ENCODE measurements around the gene SMIM29. TPM values are rescaled to one million over a fixed set of nuclear protein-coding genes. Genes with fewer than 3 reads are reported as not detected.

Gene SMIM29
- total RNA-seq, 1 donor from 2014 or later: 13.9 TPM

DNA sequence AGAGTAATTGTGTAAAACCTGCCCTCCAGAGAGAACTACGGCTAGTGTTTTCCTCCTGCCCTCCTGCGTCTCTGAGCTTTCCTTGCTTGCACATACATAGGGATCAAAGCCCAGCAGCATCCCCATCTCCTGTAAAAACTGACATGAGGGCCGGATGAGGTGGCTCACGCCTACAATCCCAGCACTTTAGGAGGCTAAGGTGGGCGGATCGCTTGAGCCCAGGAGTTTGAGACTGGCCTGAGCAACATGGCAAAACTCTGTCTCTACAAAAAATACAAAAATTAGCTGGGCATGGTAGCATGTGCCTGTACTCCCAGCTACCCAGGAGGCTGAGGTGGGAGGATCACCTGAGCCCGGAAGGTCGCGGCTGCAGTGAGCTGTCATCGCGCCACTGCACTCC lies 40.3 kb upstream of the SMIM29 start:
- no peak overlapping the region for H3K4me3 ChIP-seq (ENCODE audit: insufficient read depth, low read depth, low read length)
- TF ChIP-seq, protein P1, sequence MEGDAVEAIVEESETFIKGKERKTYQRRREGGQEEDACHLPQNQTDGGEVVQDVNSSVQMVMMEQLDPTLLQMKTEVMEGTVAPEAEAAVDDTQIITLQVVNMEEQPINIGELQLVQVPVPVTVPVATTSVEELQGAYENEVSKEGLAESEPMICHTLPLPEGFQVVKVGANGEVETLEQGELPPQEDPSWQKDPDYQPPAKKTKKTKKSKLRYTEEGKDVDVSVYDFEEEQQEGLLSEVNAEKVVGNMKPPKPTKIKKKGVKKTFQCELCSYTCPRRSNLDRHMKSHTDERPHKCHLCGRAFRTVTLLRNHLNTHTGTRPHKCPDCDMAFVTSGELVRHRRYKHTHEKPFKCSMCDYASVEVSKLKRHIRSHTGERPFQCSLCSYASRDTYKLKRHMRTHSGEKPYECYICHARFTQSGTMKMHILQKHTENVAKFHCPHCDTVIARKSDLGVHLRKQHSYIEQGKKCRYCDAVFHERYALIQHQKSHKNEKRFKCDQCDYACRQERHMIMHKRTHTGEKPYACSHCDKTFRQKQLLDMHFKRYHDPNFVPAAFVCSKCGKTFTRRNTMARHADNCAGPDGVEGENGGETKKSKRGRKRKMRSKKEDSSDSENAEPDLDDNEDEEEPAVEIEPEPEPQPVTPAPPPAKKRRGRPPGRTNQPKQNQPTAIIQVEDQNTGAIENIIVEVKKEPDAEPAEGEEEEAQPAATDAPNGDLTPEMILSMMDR (IDR thresholded peaks at IDR 0.05; ENCODE audit: insufficient read depth, low read depth, low read length): no peak
- TF ChIP-seq EZH2 (IDR thresholded peaks at IDR 0.05; ENCODE audit: insufficient read depth, low read length): no peak
- H3K36me3 ChIP-seq (ENCODE audit: insufficient read depth, low read length): peaks cover 14% of the 10 kb centered on the region
- Mint-ChIP-seq H3K36me3 (ENCODE audit: low read depth, unreplicated experiment) (peaks cover 17% of the 10 kb centered on the region), H3K9me3 (ENCODE audit: unreplicated experiment) (no peaks in the 10 kb centered on the region), H3K27me3 (ENCODE audit: low read depth, unreplicated experiment) (no peaks in the 10 kb centered on the region), H3K4me1 (ENCODE audit: low read depth, unreplicated experiment) (peaks cover 16% of the 10 kb centered on the region), H3K27ac (ENCODE audit: unreplicated experiment) (no peak overlapping the region), H3K4me3 (ENCODE audit: unreplicated experiment) (no peak overlapping the region)
- DNase-seq (ENCODE audit: low read depth) (no peak), FAIRE-seq (no peak)
- H3K9ac ChIP-seq (ENCODE audit: low read length): no peak overlapping the region
- no peaks in the 10 kb centered on the region for H3K79me2 ChIP-seq (ENCODE audit: insufficient read depth, low read length)
- no peak overlapping the region for H3K27ac ChIP-seq (ENCODE audit: low read depth, low read length)
- no peaks in the 10 kb centered on the region for H3K9me3 ChIP-seq (ENCODE audit: insufficient read depth, low read depth, low read length)
- H3K4me1 ChIP-seq (ENCODE audit: insufficient read depth, low read length): no peaks in the 10 kb centered on the region
- H3K4me2 ChIP-seq (ENCODE audit: low read length): no peak overlapping the region
- H2AFZ ChIP-seq (ENCODE audit: low read depth, low read length): no peak overlapping the region
- H4K20me1 ChIP-seq (ENCODE audit: insufficient read depth, low read length): peaks cover 2% of the 10 kb centered on the region
- H3K27me3 ChIP-seq (ENCODE audit: insufficient read depth, low read length): no peaks in the 10 kb centered on the region

DNA sequence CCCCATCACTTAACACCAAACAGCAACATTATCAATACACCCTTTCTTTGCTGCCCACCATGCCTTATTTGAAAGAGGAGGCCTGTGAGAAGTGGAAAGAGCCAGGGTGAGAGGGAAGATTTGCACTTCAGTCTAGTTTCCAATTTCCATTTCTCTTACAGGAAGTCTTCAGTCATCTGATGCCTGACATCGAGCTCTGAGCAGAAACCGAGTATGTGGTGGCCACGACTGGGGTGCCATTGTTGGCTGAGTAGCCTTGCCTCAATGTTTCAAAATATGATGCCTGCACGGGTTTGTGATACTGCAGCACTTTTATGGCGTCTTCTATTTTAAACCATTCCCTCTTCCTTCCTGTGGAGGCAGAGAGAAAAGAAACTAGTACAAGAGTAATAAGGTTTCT lies 39.8 kb upstream of the SMIM29 start:
- H3K79me2 ChIP-seq (ENCODE audit: insufficient read depth, low read length): no peaks in the 10 kb centered on the region
- no peak overlapping the region for H3K4me3 Mint-ChIP-seq (ENCODE audit: unreplicated experiment)
- no peak overlapping the region for H3K27ac ChIP-seq (ENCODE audit: low read depth, low read length)
- no peak overlapping the region for H3K4me2 ChIP-seq (ENCODE audit: low read length)
- H3K27me3 Mint-ChIP-seq (ENCODE audit: low read depth, unreplicated experiment): no peaks in the 10 kb centered on the region
- H3K36me3 ChIP-seq (ENCODE audit: insufficient read depth, low read length): peaks cover 14% of the 10 kb centered on the region
- no peak overlapping the region for H3K27ac Mint-ChIP-seq (ENCODE audit: unreplicated experiment)
- no peaks in the 10 kb centered on the region for H3K9me3 Mint-ChIP-seq (ENCODE audit: unreplicated experiment)
- H3K4me1 ChIP-seq (ENCODE audit: insufficient read depth, low read length): no peaks in the 10 kb centered on the region
- H3K9ac ChIP-seq (ENCODE audit: low read length): no peak overlapping the region
- peaks cover 2% of the 10 kb centered on the region for H4K20me1 ChIP-seq (ENCODE audit: insufficient read depth, low read length)
- FAIRE-seq (no peak), DNase-seq (ENCODE audit: low read depth) (no peak)
- H3K4me3 ChIP-seq (ENCODE audit: insufficient read depth, low read depth, low read length): no peak overlapping the region
- H3K36me3 Mint-ChIP-seq (ENCODE audit: low read depth, unreplicated experiment): peaks cover 17% of the 10 kb centered on the region
- no peaks in the 10 kb centered on the region for H3K27me3 ChIP-seq (ENCODE audit: insufficient read depth, low read length)
- no peak overlapping the region for H2AFZ ChIP-seq (ENCODE audit: low read depth, low read length)
- TF ChIP-seq, protein P1 (IDR thresholded peaks at IDR 0.05; ENCODE audit: insufficient read depth, low read depth, low read length): no peak
- no peak for TF ChIP-seq EZH2 (IDR thresholded peaks at IDR 0.05; ENCODE audit: insufficient read depth, low read length)
- peaks cover 17% of the 10 kb centered on the region for H3K4me1 Mint-ChIP-seq (ENCODE audit: low read depth, unreplicated experiment)
- no peaks in the 10 kb centered on the region for H3K9me3 ChIP-seq (ENCODE audit: insufficient read depth, low read depth, low read length)

DNA sequence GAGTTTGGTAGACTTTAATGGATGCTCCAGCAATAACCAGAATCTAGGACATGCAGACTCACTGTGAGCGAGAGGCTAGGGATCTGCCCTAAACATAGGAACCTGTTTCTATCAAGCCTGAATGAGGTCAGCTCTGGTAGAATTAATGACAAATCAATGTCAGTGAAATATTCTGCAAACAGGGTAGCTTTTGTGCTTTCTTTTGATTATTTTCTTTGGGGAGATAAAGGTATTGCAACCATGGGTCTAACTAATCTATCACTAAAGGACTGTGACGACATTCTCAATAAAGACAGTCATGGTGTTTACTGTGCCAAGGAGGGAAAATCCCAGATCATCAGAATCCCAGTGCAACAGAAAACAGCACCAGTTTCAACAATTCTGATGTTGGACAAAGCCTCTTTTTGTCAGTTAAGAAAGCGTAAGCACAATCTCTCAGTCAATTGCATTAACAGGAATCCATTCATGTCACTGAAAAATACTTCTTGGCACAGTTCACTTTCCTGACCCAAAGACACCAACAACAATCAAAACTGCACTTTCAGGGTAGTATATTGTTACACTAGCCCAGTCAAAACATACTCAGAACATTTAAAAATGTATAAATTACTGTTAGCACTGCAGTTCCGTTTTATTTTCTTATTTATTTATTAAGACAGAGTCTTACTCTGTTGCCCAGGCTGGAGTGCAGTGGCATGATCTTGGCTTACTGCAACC lies 36.8 kb upstream of the SMIM29 start:
- H3K27ac ChIP-seq (ENCODE audit: low read depth, low read length): no peak overlapping the region
- DNase-seq (ENCODE audit: low read depth) (no peak), FAIRE-seq (no peak)
- TF ChIP-seq, protein P1 (IDR thresholded peaks at IDR 0.05; ENCODE audit: insufficient read depth, low read depth, low read length): no peak
- TF ChIP-seq EZH2 (IDR thresholded peaks at IDR 0.05; ENCODE audit: insufficient read depth, low read length): no peak
- peaks cover 14% of the 10 kb centered on the region for H3K36me3 Mint-ChIP-seq (ENCODE audit: low read depth, unreplicated experiment)
- H3K4me1 ChIP-seq (ENCODE audit: insufficient read depth, low read length): no peaks in the 10 kb centered on the region
- H3K9ac ChIP-seq (ENCODE audit: low read length): no peak overlapping the region
- H3K27me3 ChIP-seq (ENCODE audit: insufficient read depth, low read length): no peaks in the 10 kb centered on the region
- H2AFZ ChIP-seq (ENCODE audit: low read depth, low read length): no peak overlapping the region
- H3K4me1 Mint-ChIP-seq (ENCODE audit: low read depth, unreplicated experiment): peaks cover 15% of the 10 kb centered on the region
- peaks cover 2% of the 10 kb centered on the region for H4K20me1 ChIP-seq (ENCODE audit: insufficient read depth, low read length)
- no peaks in the 10 kb centered on the region for H3K9me3 Mint-ChIP-seq (ENCODE audit: unreplicated experiment)
- no peaks in the 10 kb centered on the region for H3K27me3 Mint-ChIP-seq (ENCODE audit: low read depth, unreplicated experiment)
- no peak overlapping the region for H3K4me3 ChIP-seq (ENCODE audit: insufficient read depth, low read depth, low read length)
- no peak overlapping the region for H3K4me3 Mint-ChIP-seq (ENCODE audit: unreplicated experiment)
- no peaks in the 10 kb centered on the region for H3K79me2 ChIP-seq (ENCODE audit: insufficient read depth, low read length)
- H3K36me3 ChIP-seq (ENCODE audit: insufficient read depth, low read length): peaks cover 9% of the 10 kb centered on the region
- H3K27ac Mint-ChIP-seq (ENCODE audit: unreplicated experiment): no peak overlapping the region
- H3K9me3 ChIP-seq (ENCODE audit: insufficient read depth, low read depth, low read length): no peaks in the 10 kb centered on the region
- no peak overlapping the region for H3K4me2 ChIP-seq (ENCODE audit: low read length)
